Mesenchymal stem cell (in vitro differentiated cells and primary cell): ENCODE measurements around the gene IKZF3.
"Not testable (repeated sequence)": the region's sequence is repeated elsewhere in the genome, so short reads cannot be mapped to it uniquely, and the experiment has no call there.

Experiments used
- DNase-seq: peaks from one replicate; pipeline ENCODE4 v3.0.0-alpha.2; 2013
- H2AFZ ChIP-seq: one replicate; pipeline ENCODE4 v1.6.1; 2013; ENCODE audit warnings: low read depth, mild to moderate bottlenecking, control low read depth, inconsistent platforms, low read length, moderate library complexity
- H2AK5ac ChIP-seq: 2 replicates; pipeline ENCODE4 v1.6.1; 2013; ENCODE audit warnings: low read length, moderate library complexity, mild to moderate bottlenecking, inconsistent platforms; ENCODE audit not compliant: severe bottlenecking
- H2BK120ac ChIP-seq: one replicate; pipeline ENCODE4 v1.6.1; 2013; ENCODE audit warnings: low read depth, mild to moderate bottlenecking, inconsistent platforms, low read length, moderate library complexity
- H2BK12ac ChIP-seq, 2 experiments: one replicate each; pipeline ENCODE4 v1.6.1; 2013; ENCODE audit warnings: inconsistent platforms in 2 of 2, low read length in 2 of 2, mild to moderate bottlenecking in 2 of 2, moderate library complexity in 2 of 2, control low read depth in 1 of 2
- H2BK15ac ChIP-seq: one replicate; pipeline ENCODE4 v1.6.1; 2013; ENCODE audit warnings: mild to moderate bottlenecking, low read depth, inconsistent platforms; ENCODE audit not compliant: poor library complexity, severe bottlenecking
- H2BK5ac ChIP-seq: 2 replicates; pipeline ENCODE4 v1.6.1; 2013; ENCODE audit warnings: low read depth, mild to moderate bottlenecking, low read length, control low read depth, inconsistent platforms; ENCODE audit not compliant: poor library complexity, severe bottlenecking
- H3K14ac ChIP-seq, 2 experiments: one replicate each; pipeline ENCODE4 v1.6.1; 2013; ENCODE audit warnings: inconsistent platforms in 2 of 2, low read length in 2 of 2, control low read depth in 1 of 2, mild to moderate bottlenecking in 1 of 2, moderate library complexity in 1 of 2
- H3K18ac ChIP-seq, 2 experiments: one replicate each; pipeline ENCODE4 v1.6.1; 2013; ENCODE audit warnings: inconsistent platforms in 2 of 2, low read length in 2 of 2, control low read depth in 1 of 2, low read depth in 1 of 2, mild to moderate bottlenecking in 1 of 2
- H3K23ac ChIP-seq, 2 experiments: one replicate each; pipeline ENCODE4 v1.6.1; 2013; ENCODE audit warnings: inconsistent platforms in 2 of 2, low read length in 2 of 2, mild to moderate bottlenecking in 2 of 2, moderate library complexity in 2 of 2, control low read depth in 1 of 2
- H3K27ac ChIP-seq: 2 replicates; pipeline ENCODE4 v1.5.1; 2013; ENCODE audit warnings: mild to moderate bottlenecking, moderate library complexity, low read length, control low read depth, inconsistent platforms; ENCODE audit not compliant: poor library complexity, severe bottlenecking
- H3K27me3 ChIP-seq, 2 experiments: 2 replicates each; pipeline versions ENCODE4 v1.6.1 to v1.7.0; 2013; ENCODE audit warnings: low read length in 2 of 2, mild to moderate bottlenecking in 2 of 2, moderate library complexity in 2 of 2, control low read depth in 1 of 2, inconsistent platforms in 1 of 2; ENCODE audit not compliant: control insufficient read depth in 1 of 2, insufficient read depth in 1 of 2
- H3K36me3 ChIP-seq, 2 experiments: 2 replicates each; pipeline versions ENCODE4 v1.6.1 to v1.7.0; 2013; ENCODE audit warnings: low read length in 2 of 2, control low read depth in 1 of 2, inconsistent platforms in 1 of 2, low read depth in 1 of 2, mild to moderate bottlenecking in 1 of 2; ENCODE audit not compliant: insufficient read depth in 2 of 2, control insufficient read depth in 1 of 2
- H3K4ac ChIP-seq, 2 experiments: one replicate each; pipeline ENCODE4 v1.6.1; 2013; ENCODE audit warnings: inconsistent platforms in 2 of 2, low read length in 2 of 2, mild to moderate bottlenecking in 2 of 2, moderate library complexity in 2 of 2, control low read depth in 1 of 2, low read depth in 1 of 2
- H3K4me1 ChIP-seq: 2 replicates; pipeline ENCODE4 v1.6.1; 2013; ENCODE audit warnings: low read depth, low read length, control low read depth; ENCODE audit not compliant: control insufficient read depth, insufficient read depth
- H3K4me2 ChIP-seq: 2 replicates; pipeline ENCODE4 v1.6.1; 2013; ENCODE audit warnings: low read length, mild to moderate bottlenecking, inconsistent platforms; ENCODE audit not compliant: poor library complexity, severe bottlenecking
- H3K4me3 ChIP-seq, 2 experiments: 2 replicates each; pipeline versions ENCODE4 v1.5.1 to v1.7.0; 2013; ENCODE audit warnings: low read length in 2 of 2, mild to moderate bottlenecking in 2 of 2, control low read depth in 1 of 2, low read depth in 1 of 2; ENCODE audit not compliant: insufficient read depth in 1 of 2
- H3K79me1 ChIP-seq: replicated peaks from 2 replicates; pipeline ENCODE4 v1.6.1; 2013; ENCODE audit warnings: mild to moderate bottlenecking, control low read depth, low read length, inconsistent platforms; ENCODE audit not compliant: poor library complexity, severe bottlenecking
- H3K9ac ChIP-seq: 2 replicates; pipeline ENCODE4 v1.7.0; 2013; ENCODE audit warnings: mild to moderate bottlenecking, low read length, moderate library complexity
- H3K9me3 ChIP-seq: 2 replicates; pipeline ENCODE4 v1.7.0; 2013; ENCODE audit warnings: mild to moderate bottlenecking, low read length; ENCODE audit not compliant: control insufficient read depth
- H4K8ac ChIP-seq: one replicate; pipeline ENCODE4 v1.6.1; 2013; ENCODE audit warnings: inconsistent platforms, mild to moderate bottlenecking, low read length, moderate library complexity
- H4K91ac ChIP-seq: one replicate; pipeline ENCODE4 v1.6.1; 2013; ENCODE audit warnings: mild to moderate bottlenecking, low read length, inconsistent platforms
- WGBS: methylation state at CpG from one replicate; pipeline ENCODE4 v1.1.7; 2013; ENCODE audit warnings: mixed read lengths; 5-methylcytosine and 5-hydroxymethylcytosine counted together

Gene IKZF3

DNA sequence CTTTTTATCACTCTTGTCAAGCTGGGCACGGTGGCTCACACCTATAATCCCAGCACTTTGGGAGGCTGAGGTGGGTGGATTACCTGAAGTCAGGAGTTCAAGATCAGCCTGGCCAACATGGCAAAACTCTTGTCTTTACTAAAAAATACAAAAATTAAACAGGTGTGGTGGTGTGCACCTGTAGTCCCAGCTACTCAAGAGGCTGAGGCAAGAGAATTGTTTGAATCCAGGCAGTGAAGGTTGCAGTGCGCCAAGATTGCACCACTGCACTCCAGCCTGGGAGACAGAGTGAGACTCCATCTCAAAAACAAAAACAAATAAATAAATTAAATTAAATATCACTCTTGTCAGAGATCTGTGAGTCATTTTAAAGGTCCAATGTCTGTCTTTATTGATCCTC, 37.9 kb upstream of the IKZF3 start:
- H3K27me3 ChIP-seq, H3K9me3 ChIP-seq, H2AK5ac ChIP-seq, H3K4me1 ChIP-seq, DNase-seq, H4K8ac ChIP-seq, H2BK5ac ChIP-seq, H3K9ac ChIP-seq, H4K91ac ChIP-seq, H3K4me2 ChIP-seq, H2BK120ac ChIP-seq, H3K79me1 ChIP-seq, H3K4me3 ChIP-seq, H3K4ac ChIP-seq, H2BK15ac ChIP-seq, H2BK12ac ChIP-seq, H3K14ac ChIP-seq, H2AFZ ChIP-seq, H3K27ac ChIP-seq, H3K18ac ChIP-seq, H3K23ac ChIP-seq: not testable (repeated sequence)
- WGBS: 90% methylated on average over 2 of the region's 2 CpGs
- peaks cover 9 to 20% of the 10 kb centered on the region in 2 experiments for H3K36me3 ChIP-seq

DNA sequence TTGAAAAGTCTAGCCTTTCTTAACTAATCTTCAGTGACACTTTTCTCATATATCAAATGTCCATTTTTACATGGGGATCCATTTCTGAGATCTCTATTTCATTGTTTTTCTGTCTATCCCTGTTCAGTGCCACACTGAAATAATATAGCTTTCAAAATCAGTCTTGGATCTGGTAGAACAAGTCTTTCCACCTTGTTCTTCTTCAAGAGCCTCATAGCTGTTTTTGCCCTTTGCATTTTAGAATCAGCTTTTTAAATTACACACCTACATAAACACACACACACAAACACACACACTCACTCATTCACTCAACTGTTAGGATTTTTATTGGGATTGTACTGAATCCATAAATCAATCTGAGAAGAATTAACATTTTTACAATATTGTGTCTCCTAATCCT, 35.1 kb upstream of the IKZF3 start:
- no peak overlapping the region for H3K27ac ChIP-seq
- no peak overlapping the region for H3K4me3 ChIP-seq
- no peak overlapping the region for H2AFZ ChIP-seq
- H3K18ac ChIP-seq: no peak overlapping the region
- H2BK15ac ChIP-seq: no peak overlapping the region
- no peak overlapping the region for H3K4ac ChIP-seq
- no peak overlapping the region for H3K14ac ChIP-seq
- H2BK5ac ChIP-seq: no peak overlapping the region
- no peaks in the 10 kb centered on the region for H3K79me1 ChIP-seq
- H3K36me3 ChIP-seq: no peaks in the 10 kb centered on the region
- no peak overlapping the region for H2AK5ac ChIP-seq
- no peak overlapping the region for H4K91ac ChIP-seq
- H4K8ac ChIP-seq: no peak overlapping the region
- H3K23ac ChIP-seq: no peak overlapping the region
- H2BK12ac ChIP-seq: no peak overlapping the region
- H3K27me3 ChIP-seq: no peaks in the 10 kb centered on the region
- H2BK120ac ChIP-seq: no peak overlapping the region
- DNase-seq: no peak
- H3K9me3 ChIP-seq: no peaks in the 10 kb centered on the region
- H3K4me1 ChIP-seq: no peaks in the 10 kb centered on the region
- no peak overlapping the region for H3K4me2 ChIP-seq
- no peak overlapping the region for H3K9ac ChIP-seq

DNA sequence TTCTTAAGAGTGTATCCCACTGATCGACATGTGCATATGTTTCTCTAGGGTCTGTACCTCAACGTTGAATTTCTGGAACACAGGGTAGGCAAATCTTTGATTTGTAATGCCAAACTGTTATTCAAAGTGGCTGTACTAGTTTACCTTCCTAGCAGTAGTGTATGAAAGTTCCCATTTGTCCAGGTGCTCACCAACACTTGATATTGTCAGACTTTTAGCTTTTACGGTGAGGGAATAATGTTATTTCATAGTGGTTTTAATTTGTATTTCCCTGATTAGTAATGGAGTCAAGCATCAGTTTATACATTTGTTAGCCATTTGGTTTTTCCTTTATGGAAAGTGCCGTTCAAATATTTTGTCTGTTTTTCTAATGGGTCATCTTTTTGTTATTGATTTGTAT, 34.0 kb upstream of the IKZF3 start:
- no peak overlapping the region for H2BK12ac ChIP-seq
- no peak overlapping the region for H3K27ac ChIP-seq
- no peak overlapping the region for H4K91ac ChIP-seq
- H3K9me3 ChIP-seq: no peaks in the 10 kb centered on the region
- H3K14ac ChIP-seq: no peak overlapping the region
- H3K4me3 ChIP-seq: no peak overlapping the region
- no peak overlapping the region for H3K4me2 ChIP-seq
- H2BK15ac ChIP-seq: no peak overlapping the region
- no peak for DNase-seq
- H3K9ac ChIP-seq: no peak overlapping the region
- no peak overlapping the region for H2BK5ac ChIP-seq
- no peaks in the 10 kb centered on the region for H3K36me3 ChIP-seq
- H3K27me3 ChIP-seq: peaks cover under 1 to 9% of the 10 kb centered on the region in 2 experiments
- no peak overlapping the region for H2AFZ ChIP-seq
- H3K79me1 ChIP-seq: no peaks in the 10 kb centered on the region
- no peak overlapping the region for H3K18ac ChIP-seq
- H2AK5ac ChIP-seq: no peak overlapping the region
- H2BK120ac ChIP-seq: no peak overlapping the region
- WGBS: 92% methylated on average over 4 of the region's 4 CpGs
- H3K4me1 ChIP-seq: no peaks in the 10 kb centered on the region
- no peak overlapping the region for H3K23ac ChIP-seq
- no peak overlapping the region for H3K4ac ChIP-seq
- no peak overlapping the region for H4K8ac ChIP-seq

DNA sequence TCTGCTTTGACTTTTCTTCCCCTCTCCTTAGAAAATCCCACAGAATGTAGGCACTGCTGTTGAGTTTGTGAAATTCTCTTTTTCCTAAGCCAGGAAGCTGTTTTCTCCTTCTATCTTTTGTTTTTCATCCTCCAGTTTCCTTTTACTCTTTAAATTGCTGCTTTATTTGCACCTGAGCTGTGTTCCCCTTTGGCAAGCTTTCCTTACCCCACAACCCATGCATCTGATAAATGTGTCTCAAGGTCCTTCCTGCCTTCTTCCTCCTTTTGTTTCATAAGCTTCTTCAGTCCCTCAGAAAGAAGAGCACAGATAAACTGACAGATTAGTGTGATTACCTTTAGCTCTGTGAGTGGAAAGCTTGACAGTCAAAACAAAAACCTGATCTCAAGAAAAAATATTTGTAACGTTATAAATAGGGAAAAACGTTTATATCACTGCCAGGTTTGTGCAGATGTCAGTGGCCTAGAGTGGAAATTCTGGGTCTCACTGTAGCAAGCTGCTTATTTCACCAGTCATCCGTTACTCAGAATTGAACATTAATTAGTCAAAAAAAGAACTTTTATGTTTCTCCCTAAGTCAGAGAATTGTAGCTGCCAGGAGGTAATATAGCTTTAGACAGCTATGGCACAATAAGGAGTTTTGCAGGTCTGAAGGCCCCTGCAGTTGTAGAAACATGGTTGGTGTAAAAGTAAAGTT, 30.7 kb upstream of the IKZF3 start:
- Histone ChIP-seq H3K4ac (no peak overlapping the region), H3K27me3 (peaks cover 8 to 28% of the 10 kb centered on the region in 2 experiments), H2BK15ac (no peak overlapping the region), H3K4me1 (no peaks in the 10 kb centered on the region), H2AFZ (no peak overlapping the region), H3K36me3 (no peaks in the 10 kb centered on the region), H3K23ac (no peak overlapping the region), H3K14ac (no peak overlapping the region), H2BK12ac (no peak overlapping the region), H3K4me3 (no peak overlapping the region), H2BK5ac (no peak overlapping the region), H3K9ac (no peak overlapping the region), H3K27ac (no peak overlapping the region), H4K8ac (no peak overlapping the region), H3K4me2 (no peak overlapping the region), H3K18ac (no peak overlapping the region), H3K9me3 (no peaks in the 10 kb centered on the region), H2AK5ac (no peak overlapping the region), H4K91ac (no peak overlapping the region), H3K79me1 (no peaks in the 10 kb centered on the region), H2BK120ac (no peak overlapping the region)
- WGBS: no CpG with 5 or more reads among the region's 3 CpGs
- DNase-seq: no peak
